GM21619 (cell line): ENCODE measurements around the gene DBH.
"Not testable (repeated sequence)": the region's sequence is repeated elsewhere in the genome, so short reads cannot be mapped to it uniquely, and the experiment has no call there.

Source experiments
- ATAC-seq: cut with Tn5 transposase; IDR thresholded peaks from one replicate; pipeline ENCODE4 v1.9.1; 2021; ENCODE audit not compliant: unreplicated experiment

DBH gene

GRCh38 chr9:133621725-133622267 is 14.4 kb upstream of the DBH start:
- no peak for ATAC-seq

GRCh38 chr9:133622555-133622954 is 13.6 kb upstream of the DBH start:
- ATAC-seq: no peak

GRCh38 chr9:133626008-133626407 is 10.2 kb upstream of the DBH start:
- ATAC-seq: not testable (repeated sequence)

- ATAC-seq: no peak
These were observed 8.8 kb upstream of the DBH start for GRCh38 chr9:133627341-133627740.

- no peak for ATAC-seq
These were observed 7.4 kb upstream of the DBH start for GRCh38 chr9:133628766-133629165.

GRCh38 chr9:133629221-133630110 is 6.7 kb upstream of the DBH start:
- ATAC-seq: no peak

GRCh38 chr9:133631111-133631510 is 5.1 kb upstream of the DBH start:
- ATAC-seq: no peak

- ATAC-seq: no peak
These were observed 3.1 kb upstream of the DBH start for GRCh38 chr9:133632806-133633680.

GRCh38 chr9:133633681-133634080 is 2.5 kb upstream of the DBH start:
- no peak for ATAC-seq

- ATAC-seq: no peak
These were observed 2.0 kb upstream of the DBH start for GRCh38 chr9:133634081-133634691.

- no peak for ATAC-seq
These were observed 1.1 kb upstream of the DBH start for GRCh38 chr9:133635098-133635497.

GRCh38 chr9:133636902-133637301 is 739 bp downstream of the DBH start:
- no peak for ATAC-seq

GRCh38 chr9:133637451-133638055 is 1.4 kb downstream of the DBH start:
- no peak for ATAC-seq

GRCh38 chr9:133638076-133638475 is 1.9 kb downstream of the DBH start:
- ATAC-seq: no peak

GRCh38 chr9:133638711-133639110 is 2.5 kb downstream of the DBH start:
- no peak for ATAC-seq

- no peak for ATAC-seq
These were observed 3.5 kb downstream of the DBH start for GRCh38 chr9:133639613-133640012.

GRCh38 chr9:133640160-133640559 is 4.0 kb downstream of the DBH start:
- no peak for ATAC-seq

- no peak for ATAC-seq
These were observed 4.6 kb downstream of the DBH start for GRCh38 chr9:133640580-133641395.

GRCh38 chr9:133641396-133641655 is 5.2 kb downstream of the DBH start:
- ATAC-seq: no peak

- ATAC-seq: no peak
These were observed 5.9 kb downstream of the DBH start for GRCh38 chr9:133641861-133642595.
